CD14-positive monocyte (primary cell): ENCODE results near the gene RNF141. TPM values are rescaled to one million over a fixed set of nuclear protein-coding genes. Genes with fewer than 3 reads are reported as not detected.
A peak's percentile ranks its signal among the peaks of the same experiment; 100 is the strongest.

Source experiments
- DNase-seq, 3 donors: peaks; one replicate each; pipeline ENCODE4 v3.0.0-alpha.2; 2011 to 2022
- H2AFZ ChIP-seq: 2 replicates; pipeline ENCODE4 v1.6.0; 2012; ENCODE audit warnings: mild to moderate bottlenecking, low read depth, low read length, inconsistent platforms; ENCODE audit not compliant: insufficient read depth, poor library complexity, severe bottlenecking
- H3K27ac ChIP-seq, 2 donors: 1 replicate in 1 of 2; 2 replicates in 1 of 2; pipeline ENCODE4 v1.5.1; 2012 to 2013; ENCODE audit warnings: low read length in 2 of 2, control low read depth in 1 of 2, inconsistent platforms in 1 of 2, low read depth in 1 of 2, mild to moderate bottlenecking in 1 of 2
- H3K27me3 ChIP-seq, 2 donors: one replicate each; pipeline versions ENCODE4 v1.6.0 to v1.6.1; 2011 to 2013; ENCODE audit warnings: low read length in 2 of 2; ENCODE audit not compliant: control insufficient read depth in 2 of 2, insufficient read depth in 2 of 2
- H3K36me3 ChIP-seq, 2 donors: replicated peaks in 1 of 2; 1 replicate in 1 of 2; 2 replicates in 1 of 2; pipeline versions ENCODE4 v1.5.1 to v1.6.1; 2012 to 2013; ENCODE audit warnings: low read length in 2 of 2, control low read depth in 1 of 2, inconsistent platforms in 1 of 2, mild to moderate bottlenecking in 1 of 2; ENCODE audit not compliant: insufficient read depth in 2 of 2, control insufficient read depth in 1 of 2
- H3K4me1 ChIP-seq, 2 donors: 1 replicate in 1 of 2; 2 replicates in 1 of 2; pipeline versions ENCODE4 v1.5.1 to v1.6.1; 2012 to 2013; ENCODE audit warnings: low read length in 2 of 2, control low read depth in 1 of 2, inconsistent platforms in 1 of 2, mild to moderate bottlenecking in 1 of 2, moderate library complexity in 1 of 2; ENCODE audit not compliant: insufficient read depth in 2 of 2, control insufficient read depth in 1 of 2
- H3K4me2 ChIP-seq: replicated peaks from 2 replicates; pipeline ENCODE3; 2012; ENCODE audit warnings: low read length, moderate library complexity, mild to moderate bottlenecking; ENCODE audit not compliant: poor library complexity, severe bottlenecking; ENCODE audit errors: extremely low read depth
- H3K4me3 ChIP-seq, 3 experiments: fragments of 200-600 bp in 1 of 3; sonication (generic) in 1 of 3; replicated peaks in 1 of 3; 1 replicate in 2 of 3; 2 replicates in 1 of 3; pipeline ENCODE4 v1.5.1; 2011 to 2013; ENCODE audit warnings: low read length in 3 of 3, mild to moderate bottlenecking in 3 of 3, control low read depth in 2 of 3, low read depth in 2 of 3, inconsistent platforms in 1 of 3, moderate library complexity in 1 of 3
- H3K79me2 ChIP-seq: 2 replicates; pipeline ENCODE4 v1.6.0; 2012; ENCODE audit warnings: mild to moderate bottlenecking, control low read depth, inconsistent platforms, low read length, moderate library complexity; ENCODE audit not compliant: insufficient read depth
- H3K9ac ChIP-seq: 2 replicates; pipeline ENCODE4 v1.6.0; 2017; ENCODE audit warnings: low read length, mild to moderate bottlenecking; ENCODE audit not compliant: insufficient read depth, poor library complexity, severe bottlenecking
- H3K9me3 ChIP-seq, 2 donors: replicated peaks in 1 of 2; 1 replicate in 1 of 2; 2 replicates in 1 of 2; pipeline versions ENCODE4 v1.5.1 to v1.6.1; 2012 to 2013; ENCODE audit warnings: low read length in 2 of 2, control low read depth in 1 of 2; ENCODE audit not compliant: control insufficient read depth in 1 of 2, insufficient read depth in 1 of 2
- H4K20me1 ChIP-seq: 2 replicates; pipeline ENCODE4 v1.6.0; 2012; ENCODE audit warnings: mild to moderate bottlenecking, low read length, control low read depth, moderate library complexity; ENCODE audit not compliant: insufficient read depth
- H3K27ac Mint-ChIP-seq, 7 donors: one replicate each; pipeline ENCODE4 v1.8.0; 2020; ENCODE audit warnings: mild to moderate bottlenecking in 7 of 7, mixed read lengths in 7 of 7, moderate library complexity in 6 of 7, inconsistent platforms in 2 of 7
- H3K27me3 Mint-ChIP-seq, 3 donors: one replicate each; pipeline ENCODE4 v1.8.0; 2021 to 2022; ENCODE audit warnings: low read depth in 3 of 3, mild to moderate bottlenecking in 3 of 3, mixed read lengths in 3 of 3, moderate library complexity in 3 of 3, inconsistent platforms in 1 of 3
- H3K36me3 Mint-ChIP-seq, 2 donors: one replicate each; pipeline ENCODE4 v1.8.0; 2020; ENCODE audit warnings: mixed read lengths in 2 of 2, inconsistent platforms in 1 of 2, mild to moderate bottlenecking in 1 of 2
- H3K4me1 Mint-ChIP-seq: one replicate; pipeline ENCODE4 v1.8.0; 2020; ENCODE audit warnings: mild to moderate bottlenecking, mixed read lengths
- H3K4me3 Mint-ChIP-seq, 2 donors: one replicate each; pipeline ENCODE4 v1.8.0; 2020; ENCODE audit warnings: mild to moderate bottlenecking in 2 of 2, mixed read lengths in 2 of 2, moderate library complexity in 1 of 2
- H3K9me3 Mint-ChIP-seq, 7 donors: one replicate each; pipeline ENCODE4 v1.8.0; 2020 to 2022; ENCODE audit warnings: mixed read lengths in 7 of 7, mild to moderate bottlenecking in 6 of 7, moderate library complexity in 6 of 7, inconsistent platforms in 2 of 7
- CTCF ChIP-seq: fragments of 200-600 bp; IDR thresholded peaks from one replicate; pipeline ENCODE4 v1.8.0; 2022; ENCODE audit warnings: antibody characterized with exemption, mild to moderate bottlenecking
- WGBS: methylation state at CpG from one replicate; pipeline ENCODE4 v1.1.5; 2013; ENCODE audit warnings: missing lambda C conversion rate; ENCODE audit not compliant: insufficient coverage; 5-methylcytosine and 5-hydroxymethylcytosine counted together
- intact Hi-C, 2 donors: fragments of 100-400 bp; cut with micrococcal nuclease; formaldehyde crosslinking; loops; one replicate each; pipeline versions ENCODE4 v1.15.0 to v1.15.1; 2023
- polyA minus RNA-seq: library from RNA; depleted of rRNA, polyadenylated mRNA; stranded (reverse); fragments of >200 nt; gene quantifications from 2 replicates; pipeline ENCODE4 v1.2.3, GENCODE V29; 2012
- polyA plus RNA-seq, 3 donors: library from polyadenylated mRNA; depleted of rRNA in 1 of 3; unstranded in 2 of 3; stranded (reverse) in 1 of 3; fragments of 300-500 nt in 2 of 3; fragments of >200 nt in 1 of 3; fragmentation: Illumina TruSeq in 2 of 3; gene quantifications; 1 replicate in 2 of 3; 2 replicates in 1 of 3; pipeline ENCODE4 v1.2.3, GENCODE V29; 2012 to 2021
- total RNA-seq, 12 experiments: library from RNA in 1 of 12; stranded (reverse) in 1 of 12; fragments of 120-200 nt in 1 of 12; gene quantifications; one replicate each; pipeline ENCODE4 v1.2.4 and lab custom pipeline; 2013 to 2026; ENCODE audit warnings: mixed read lengths in 6 of 12, inconsistent platforms in 1 of 12

The RNF141 gene, protein sequence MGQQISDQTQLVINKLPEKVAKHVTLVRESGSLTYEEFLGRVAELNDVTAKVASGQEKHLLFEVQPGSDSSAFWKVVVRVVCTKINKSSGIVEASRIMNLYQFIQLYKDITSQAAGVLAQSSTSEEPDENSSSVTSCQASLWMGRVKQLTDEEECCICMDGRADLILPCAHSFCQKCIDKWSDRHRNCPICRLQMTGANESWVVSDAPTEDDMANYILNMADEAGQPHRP
- 110 TPM for total RNA-seq (2013)
- polyA plus RNA-seq (100 to 1,000 TPM in 1 of 3 donors, 10 to 100 TPM in 2; 19.7 to 114 (median 98.3) TPM), polyA minus RNA-seq (15.4 and 23.2 TPM in 2 replicates), total RNA-seq (lab: John Stamatoyannopoulos, UW) (2.8 to 102 (median 53.3) reads per million in 11 experiments)

DNA sequence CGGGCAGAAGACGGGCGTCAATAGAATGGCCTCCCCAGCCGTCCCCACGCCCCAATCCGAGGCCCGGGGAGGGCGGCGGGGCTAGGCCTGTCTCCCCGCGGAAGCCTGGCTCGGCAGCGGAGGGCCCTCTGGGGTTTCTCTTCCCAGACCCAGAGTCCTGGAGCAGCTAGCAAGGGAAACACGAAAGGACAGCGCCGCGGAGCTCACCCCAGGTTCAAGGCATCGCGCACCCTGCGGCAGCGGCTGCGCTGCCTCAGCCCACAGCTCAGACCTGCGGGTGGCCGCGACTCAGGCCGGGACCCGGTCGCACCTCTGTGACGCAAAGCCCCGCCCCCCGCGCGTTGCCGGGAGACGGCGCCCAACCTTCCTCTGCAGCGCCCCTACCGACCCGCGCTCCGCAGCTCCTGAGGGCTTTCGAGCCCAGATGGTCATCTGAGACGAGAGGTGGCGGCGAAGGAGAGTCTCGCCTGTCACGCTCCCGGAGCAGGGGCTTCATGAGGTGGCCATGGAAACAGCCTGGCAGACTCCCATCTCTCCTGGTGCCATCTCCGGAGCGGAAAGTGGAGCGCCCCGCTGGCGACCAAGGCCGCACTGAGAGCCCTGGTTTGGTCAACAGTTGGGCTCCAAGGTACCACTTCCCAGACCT, at the start of gene RNF141:
TSS of gene RNF141 (minus strand) at position 273 of the 646 bp plus-strand sequence. CDS start 7,029 bp downstream, outside the sequence.
- H3K4me1 Mint-ChIP-seq: peaks cover 34% of the 10 kb centered on the region
- DNase-seq: peak; percentile 89 to 92 (median 91)
- H3K4me2 ChIP-seq: peak within 1 kb of the TSS; percentile 77
- H3K79me2 ChIP-seq: peaks cover 28% of the 10 kb centered on the region
- H3K9me3 ChIP-seq: peaks cover 4 to 12% of the 10 kb centered on the region in 2 donors
- peak within 1 kb of the TSS; percentile 72 to 78 for H3K27ac ChIP-seq
- H3K36me3 Mint-ChIP-seq: peaks cover 0 to 1% of the 10 kb centered on the region in 2 donors
- peaks cover 4% of the 10 kb centered on the region for H4K20me1 ChIP-seq
- peak; percentile 90 for TF ChIP-seq CTCF
- H3K4me3 Mint-ChIP-seq: peak within 1 kb of the TSS; percentile 90 to 94
- H3K27ac Mint-ChIP-seq: peak within 1 kb of the TSS; percentile 88 to 93 (median 91)
- H3K36me3 ChIP-seq: no peaks in the 10 kb centered on the region
- peak within 1 kb of the TSS; percentile 75 for H3K9ac ChIP-seq
- intact Hi-C loops: loop anchor here (5.0 to 10.0 kb wide), 4 partner anchors 41 to 196 kb away; no protein-coding TSS in a partner anchor
- H3K27me3 ChIP-seq: no peaks in the 10 kb centered on the region
- peaks cover 7 to 13% (median 10%) of the 10 kb centered on the region in 7 donors for H3K9me3 Mint-ChIP-seq
- peak within 1 kb of the TSS; percentile 74 to 81 (median 78) for H3K4me3 ChIP-seq
- WGBS: under 1% methylated on average over 54 of the region's 54 CpGs
- peaks cover 27 to 36% of the 10 kb centered on the region in 2 donors for H3K4me1 ChIP-seq
- H2AFZ ChIP-seq: peak within 1 kb of the TSS; percentile 92
- no peaks in the 10 kb centered on the region for H3K27me3 Mint-ChIP-seq

DNA sequence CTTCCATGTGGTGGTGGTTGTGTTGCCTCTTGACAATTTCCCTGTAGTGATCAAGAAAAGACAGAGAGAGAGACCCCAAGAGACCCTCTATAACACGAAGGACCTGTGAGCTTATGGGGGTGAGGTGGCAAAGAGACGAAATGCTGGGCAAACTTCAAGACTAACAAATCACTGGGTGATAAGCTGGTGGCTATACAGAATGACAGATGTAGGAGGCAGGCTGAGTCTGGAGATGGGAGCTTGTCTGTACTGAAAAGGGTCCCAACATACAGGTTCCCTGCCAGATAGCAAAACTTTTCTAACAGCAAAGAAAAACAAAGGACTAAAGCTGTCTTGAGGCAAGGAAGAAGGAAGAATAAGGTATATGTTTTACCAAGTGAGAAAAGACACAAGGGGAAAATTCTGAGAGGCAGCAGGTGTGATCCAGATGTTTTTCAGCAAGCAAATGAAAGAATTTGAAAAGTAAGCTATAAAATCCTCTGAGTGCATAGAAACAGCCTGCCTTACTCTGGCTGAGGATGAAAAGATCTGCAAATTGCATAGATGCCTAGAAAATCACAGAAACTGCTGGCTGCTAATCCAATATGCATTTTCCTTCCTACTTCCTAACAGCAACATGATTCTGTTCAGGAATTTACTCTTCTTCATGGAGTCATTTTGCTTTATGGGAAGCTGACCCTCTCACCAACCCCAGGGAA, 49.4 kb upstream of the RNF141 start:
- H3K9me3 ChIP-seq: no peaks in the 10 kb centered on the region
- H3K4me1 Mint-ChIP-seq: peaks cover 40% of the 10 kb centered on the region
- H3K9ac ChIP-seq: no peak overlapping the region
- DNase-seq: no peak
- H3K36me3 Mint-ChIP-seq: peaks cover 25 to 27% of the 10 kb centered on the region in 2 donors
- H3K27ac ChIP-seq: no peak overlapping the region
- no peaks in the 10 kb centered on the region for H4K20me1 ChIP-seq
- H2AFZ ChIP-seq: no peak overlapping the region
- TF ChIP-seq CTCF: no peak
- H3K4me1 ChIP-seq: peaks cover 25 to 31% of the 10 kb centered on the region in 2 donors
- no peaks in the 10 kb centered on the region for H3K36me3 ChIP-seq
- no peaks in the 10 kb centered on the region for H3K79me2 ChIP-seq
- H3K4me3 ChIP-seq: no peak overlapping the region
- intact Hi-C loops: no loop called here
- H3K27ac Mint-ChIP-seq: peak overlapping the region in 1 of 7 donors; percentile 15
- no CpG with 5 or more reads among the region's 2 CpGs for WGBS
- H3K4me3 Mint-ChIP-seq: no peak overlapping the region
- H3K4me2 ChIP-seq: no peak overlapping the region
- H3K27me3 ChIP-seq: no peaks in the 10 kb centered on the region
- H3K27me3 Mint-ChIP-seq: peaks cover 0 to 6% (median 0%) of the 10 kb centered on the region in 3 donors
- H3K9me3 Mint-ChIP-seq: peaks cover 0 to 3% (median 0%) of the 10 kb centered on the region in 7 donors
